Upper lobe of left lung (tissue), 4 donors: ENCODE measurements around the gene TRAF3.

Experiments
- CTCF ChIP-seq, 6 experiments: fragments of 450-650 bp in 4 of 6; fragments of 200-600 bp in 2 of 6; sonication (generic) in 2 of 6; IDR thresholded peaks; one replicate each; pipeline ENCODE4 v1.5.1; 2016 to 2019; ENCODE audit warnings: antibody characterized with exemption in 6 of 6
- EP300 ChIP-seq, 4 donors: sonication (generic); formaldehyde crosslinking; IDR thresholded peaks; one replicate each; pipeline ENCODE4 v1.5.1; 2017; ENCODE audit warnings: antibody characterized with exemption in 4 of 4, control low read depth in 2 of 4
- POLR2A ChIP-seq, 4 donors: fragments of 450-650 bp; IDR thresholded peaks; one replicate each; pipeline ENCODE4 v1.5.1; 2016 to 2017; ENCODE audit warnings: antibody characterized with exemption in 4 of 4, mild to moderate bottlenecking in 2 of 4
- POLR2AphosphoS5 ChIP-seq, 2 donors: sonication (generic); formaldehyde crosslinking; IDR thresholded peaks; one replicate each; pipeline ENCODE4 v1.5.1; 2017; ENCODE audit warnings: antibody characterized with exemption in 2 of 2

GRCh38 chr14:102848830-102849525, 71.7 kb downstream of the TRAF3 start:
- TF ChIP-seq CTCF (IDR thresholded peaks at IDR 0.05) (no peak), POLR2AphosphoS5 (IDR thresholded peaks at IDR 0.05) (no peak), EP300 (IDR thresholded peaks at IDR 0.05) (no peak), POLR2A (IDR thresholded peaks at IDR 0.05) (no peak)
